ENCODE results near the gene TIMP4. TPM values are rescaled to one million over a fixed set of nuclear protein-coding genes. Genes with fewer than 3 reads are reported as not detected.

Gene TIMP4
- total RNA-seq, 5 donors from 2014 or later (not counting 1 experiment from before 2014, with no cell fraction given) = not detected

- ChIA-PET POLR2A (no interaction called here), CTCF (interaction anchor here in 1 of 2 donors (1.2 kb wide), 1 partner anchor 12 kb away, joined by 3 read pairs; no protein-coding TSS in a partner anchor)
- no peaks in the 10 kb centered on the region for H3K36me3 Mint-ChIP-seq
- H3K27ac Mint-ChIP-seq = no peak overlapping the region
- H3K4me1 ChIP-seq (ENCODE audit: control insufficient read depth in 1 of 2, extremely low read depth in 1 of 2, insufficient read depth in 2 of 2, low read length in 2 of 2) = no peaks in the 10 kb centered on the region
- no peaks in the 10 kb centered on the region for H3K9me3 Mint-ChIP-seq
- H3K36me3 ChIP-seq (ENCODE audit: control insufficient read depth in 2 of 2, extremely low read depth in 1 of 2, insufficient read depth in 1 of 2, low read length in 1 of 2) = no peaks in the 10 kb centered on the region
- H3K4me3 ChIP-seq (ENCODE audit: control insufficient read depth in 1 of 2, extremely low read depth in 1 of 2, low read length in 1 of 2) = no peak overlapping the region
- no peak for DNase-seq
- 82% methylated on average over 4 of the region's 9 CpGs for WGBS (ENCODE audit: insufficient coverage)
- no peak for ATAC-seq (replicated peaks in 1 of 4)
- peaks cover 0 to 4% of the 10 kb centered on the region in 2 donors for H3K27me3 Mint-ChIP-seq
- H3K4me1 Mint-ChIP-seq = no peaks in the 10 kb centered on the region
- H3K4me3 Mint-ChIP-seq = no peak overlapping the region
- H3K9me3 ChIP-seq = no peaks in the 10 kb centered on the region
- no peak overlapping the region for H3K27ac ChIP-seq (ENCODE audit: low read length)
- H3K27me3 ChIP-seq (replicated peaks in 1 of 2; ENCODE audit: control insufficient read depth in 2 of 2, extremely low read depth in 1 of 2, insufficient read depth in 2 of 2, low read length in 1 of 2) = peaks cover 0 to 18% of the 10 kb centered on the region in 2 experiments
Measured at GRCh38 chr3:12147049-12147780, 11.5 kb downstream of the TIMP4 start.

GRCh38 chr3:12143949-12144504 lies 14.7 kb downstream of the TIMP4 start:
- H3K27me3 ChIP-seq (replicated peaks in 1 of 2; ENCODE audit: control insufficient read depth in 2 of 2, extremely low read depth in 1 of 2, insufficient read depth in 2 of 2, low read length in 1 of 2) = peaks cover 0 to 11% of the 10 kb centered on the region in 2 experiments
- ATAC-seq (replicated peaks in 1 of 4) (no peak), DNase-seq (no peak)
- H3K27ac ChIP-seq (ENCODE audit: low read length) = no peak overlapping the region
- no peaks in the 10 kb centered on the region for H3K36me3 ChIP-seq (ENCODE audit: control insufficient read depth in 2 of 2, extremely low read depth in 1 of 2, insufficient read depth in 1 of 2, low read length in 1 of 2)
- H3K9me3 ChIP-seq = no peaks in the 10 kb centered on the region
- WGBS (ENCODE audit: insufficient coverage) = 94% methylated on average over 3 of the region's 6 CpGs
- no peaks in the 10 kb centered on the region for H3K4me1 ChIP-seq (ENCODE audit: control insufficient read depth in 1 of 2, extremely low read depth in 1 of 2, insufficient read depth in 2 of 2, low read length in 2 of 2)
- Mint-ChIP-seq H3K27me3 (peaks cover 0 to 4% of the 10 kb centered on the region in 2 donors), H3K36me3 (no peaks in the 10 kb centered on the region), H3K4me1 (no peaks in the 10 kb centered on the region), H3K4me3 (no peak overlapping the region), H3K9me3 (no peaks in the 10 kb centered on the region), H3K27ac (no peak overlapping the region)
- H3K4me3 ChIP-seq (ENCODE audit: control insufficient read depth in 1 of 2, extremely low read depth in 1 of 2, low read length in 1 of 2) = no peak overlapping the region
- ChIA-PET CTCF (no interaction called here), POLR2A (no interaction called here)

- no CpG with 5 or more reads among the region's 4 CpGs for WGBS (ENCODE audit: insufficient coverage)
- DNase-seq (no peak), ATAC-seq (replicated peaks in 1 of 4) (no peak)
- Mint-ChIP-seq H3K9me3 (no peaks in the 10 kb centered on the region), H3K27me3 (no peaks in the 10 kb centered on the region), H3K4me1 (peaks cover 0 to 2% (median 0%) of the 10 kb centered on the region in 3 donors), H3K27ac (no peak overlapping the region), H3K4me3 (no peak overlapping the region), H3K36me3 (no peaks in the 10 kb centered on the region)
- H3K27ac ChIP-seq (ENCODE audit: low read length) = no peak overlapping the region
- ChIA-PET CTCF (no interaction called here), POLR2A (no interaction called here)
- H3K4me1 ChIP-seq (ENCODE audit: control insufficient read depth in 1 of 2, extremely low read depth in 1 of 2, insufficient read depth in 2 of 2, low read length in 2 of 2) = no peaks in the 10 kb centered on the region
- H3K4me3 ChIP-seq (ENCODE audit: control insufficient read depth in 1 of 2, extremely low read depth in 1 of 2, low read length in 1 of 2) = no peak overlapping the region
- no peaks in the 10 kb centered on the region for H3K36me3 ChIP-seq (ENCODE audit: control insufficient read depth in 2 of 2, extremely low read depth in 1 of 2, insufficient read depth in 1 of 2, low read length in 1 of 2)
- H3K9me3 ChIP-seq = no peaks in the 10 kb centered on the region
- peaks cover 0 to 9% of the 10 kb centered on the region in 2 experiments for H3K27me3 ChIP-seq (replicated peaks in 1 of 2; ENCODE audit: control insufficient read depth in 2 of 2, extremely low read depth in 1 of 2, insufficient read depth in 2 of 2, low read length in 1 of 2)
Measured at GRCh38 chr3:12142476-12142875, 16.2 kb downstream of the TIMP4 start.

GRCh38 chr3:12141350-12141749 lies 17.4 kb downstream of the TIMP4 start:
- Mint-ChIP-seq H3K36me3 (no peaks in the 10 kb centered on the region), H3K27me3 (no peaks in the 10 kb centered on the region), H3K4me1 (peaks cover 0 to 2% (median 0%) of the 10 kb centered on the region in 3 donors), H3K4me3 (no peak overlapping the region), H3K27ac (no peak overlapping the region), H3K9me3 (no peaks in the 10 kb centered on the region)
- no peaks in the 10 kb centered on the region for H3K36me3 ChIP-seq (ENCODE audit: control insufficient read depth in 2 of 2, extremely low read depth in 1 of 2, insufficient read depth in 1 of 2, low read length in 1 of 2)
- H3K9me3 ChIP-seq = no peaks in the 10 kb centered on the region
- H3K4me3 ChIP-seq (ENCODE audit: control insufficient read depth in 1 of 2, extremely low read depth in 1 of 2, low read length in 1 of 2) = no peak overlapping the region
- no peaks in the 10 kb centered on the region for H3K4me1 ChIP-seq (ENCODE audit: control insufficient read depth in 1 of 2, extremely low read depth in 1 of 2, insufficient read depth in 2 of 2, low read length in 2 of 2)
- peaks cover 0 to 4% of the 10 kb centered on the region in 2 experiments for H3K27me3 ChIP-seq (replicated peaks in 1 of 2; ENCODE audit: control insufficient read depth in 2 of 2, extremely low read depth in 1 of 2, insufficient read depth in 2 of 2, low read length in 1 of 2)
- H3K27ac ChIP-seq (ENCODE audit: low read length) = no peak overlapping the region
- ChIA-PET CTCF (no interaction called here), POLR2A (no interaction called here)
- DNase-seq = no peak
- no peak for ATAC-seq (replicated peaks in 1 of 4)
- no CpG with 5 or more reads among the region's 1 CpG for WGBS (ENCODE audit: insufficient coverage)

- DNase-seq (no peak), ATAC-seq (replicated peaks in 1 of 4) (no peak)
- Histone ChIP-seq H3K27ac (ENCODE audit: low read length) (no peak overlapping the region), H3K9me3 (no peaks in the 10 kb centered on the region), H3K4me1 (ENCODE audit: control insufficient read depth in 1 of 2, extremely low read depth in 1 of 2, insufficient read depth in 2 of 2, low read length in 2 of 2) (no peaks in the 10 kb centered on the region), H3K36me3 (ENCODE audit: control insufficient read depth in 2 of 2, extremely low read depth in 1 of 2, insufficient read depth in 1 of 2, low read length in 1 of 2) (no peaks in the 10 kb centered on the region), H3K27me3 (replicated peaks in 1 of 2; ENCODE audit: control insufficient read depth in 2 of 2, extremely low read depth in 1 of 2, insufficient read depth in 2 of 2, low read length in 1 of 2) (no peaks in the 10 kb centered on the region), H3K4me3 (ENCODE audit: control insufficient read depth in 1 of 2, extremely low read depth in 1 of 2, low read length in 1 of 2) (no peak overlapping the region)
- Mint-ChIP-seq H3K4me3 (no peak overlapping the region), H3K27me3 (peaks cover 0 to 4% of the 10 kb centered on the region in 2 donors), H3K36me3 (no peaks in the 10 kb centered on the region), H3K9me3 (no peaks in the 10 kb centered on the region), H3K4me1 (peaks cover 0 to 2% (median 0%) of the 10 kb centered on the region in 3 donors), H3K27ac (no peak overlapping the region)
- POLR2A ChIA-PET = no interaction called here
- 59% methylated on average over 3 of the region's 5 CpGs for WGBS (ENCODE audit: insufficient coverage)
- CTCF ChIA-PET = interaction anchor here in 1 of 2 donors (1.2 kb wide), 1 partner anchor 340 kb away, joined by 3 read pairs; no protein-coding TSS in a partner anchor
Measured at GRCh38 chr3:12139111-12139511, 19.6 kb downstream of the TIMP4 start.

- no peaks in the 10 kb centered on the region for H3K4me1 ChIP-seq (ENCODE audit: control insufficient read depth in 1 of 2, extremely low read depth in 1 of 2, insufficient read depth in 2 of 2, low read length in 2 of 2)
- DNase-seq (peak in 1 of 35 experiments; percentile 12), ATAC-seq (replicated peaks in 1 of 4) (peak in 1 of 4 experiments; percentile 30)
- no peak overlapping the region for H3K4me3 ChIP-seq (ENCODE audit: control insufficient read depth in 1 of 2, extremely low read depth in 1 of 2, low read length in 1 of 2)
- H3K36me3 Mint-ChIP-seq = no peaks in the 10 kb centered on the region
- ChIA-PET CTCF (interaction anchor here in 1 of 2 donors (1.2 kb wide), 1 partner anchor 341 kb away, joined by 3 read pairs; no protein-coding TSS in a partner anchor), POLR2A (interaction anchor here in 1 of 2 donors (0.7 kb wide), 1 partner anchor 1865 kb away, joined by 3 read pairs; no protein-coding TSS in a partner anchor)
- H3K9me3 ChIP-seq = no peaks in the 10 kb centered on the region
- no peaks in the 10 kb centered on the region for H3K9me3 Mint-ChIP-seq
- H3K27ac ChIP-seq (ENCODE audit: low read length) = no peak overlapping the region
- H3K27me3 ChIP-seq (replicated peaks in 1 of 2; ENCODE audit: control insufficient read depth in 2 of 2, extremely low read depth in 1 of 2, insufficient read depth in 2 of 2, low read length in 1 of 2) = no peaks in the 10 kb centered on the region
- H3K4me1 Mint-ChIP-seq = peaks cover 0 to 2% (median 0%) of the 10 kb centered on the region in 3 donors
- H3K27ac Mint-ChIP-seq = no peak overlapping the region
- no CpG with 5 or more reads among the region's 1 CpG for WGBS (ENCODE audit: insufficient coverage)
- H3K4me3 Mint-ChIP-seq = no peak overlapping the region
- H3K27me3 Mint-ChIP-seq = peaks cover under 1 to 6% of the 10 kb centered on the region in 2 donors
- no peaks in the 10 kb centered on the region for H3K36me3 ChIP-seq (ENCODE audit: control insufficient read depth in 2 of 2, extremely low read depth in 1 of 2, insufficient read depth in 1 of 2, low read length in 1 of 2)
Measured at GRCh38 chr3:12138044-12138443, 20.7 kb downstream of the TIMP4 start.
